ENCODE measurements around the gene C4orf46. TPM values are rescaled to one million over a fixed set of nuclear protein-coding genes. Genes with fewer than 3 reads are reported as not detected.

The C4orf46 gene
- total and polyA plus RNA-seq, 2 of the 4 experiments (the other 2 are of a cell fraction), result 8.1 to 10.0 TPM

- Histone ChIP-seq H3K4me2 (ENCODE audit: low read depth, low read length) (no peak overlapping the region), H2BK15ac (ENCODE audit: low read depth, low read length) (no peak overlapping the region), H3K79me1 (ENCODE audit: low read depth in 1 of 2, low read length in 2 of 2) (no peaks in the 10 kb centered on the region), H2BK20ac (ENCODE audit: low read depth, low read length) (no peak overlapping the region), H3K14ac (replicated peaks; ENCODE audit: low read depth, low read length) (no peak overlapping the region), H3K9me3 (ENCODE audit: control insufficient read depth, insufficient read depth, low read length) (no peaks in the 10 kb centered on the region), H3K4me1 (ENCODE audit: control insufficient read depth, insufficient read depth, low read length) (no peaks in the 10 kb centered on the region), H3K36me3 (ENCODE audit: control insufficient read depth, insufficient read depth, low read length) (no peaks in the 10 kb centered on the region), H2AK9ac (replicated peaks; ENCODE audit: low read depth, low read length, poor library complexity) (no peak overlapping the region), H3K27me3 (ENCODE audit: control insufficient read depth, insufficient read depth, low read length) (no peaks in the 10 kb centered on the region), H3K56ac (ENCODE audit: extremely low read depth, insufficient read depth, low read length) (no peak overlapping the region), H3K4me3 (ENCODE audit: insufficient read depth, low read depth, low read length) (no peak overlapping the region), H2AK5ac (ENCODE audit: low read depth, low read length) (no peak overlapping the region), H2BK5ac (ENCODE audit: low read depth, low read length, poor library complexity, severe bottlenecking) (no peak overlapping the region), H3K18ac (ENCODE audit: low read depth, low read length) (no peak overlapping the region), H4K91ac (ENCODE audit: insufficient read depth, low read depth, low read length) (no peak overlapping the region), H4K20me1 (ENCODE audit: insufficient read depth, low read length) (no peaks in the 10 kb centered on the region), H2BK120ac (ENCODE audit: low read depth, low read length) (no peak overlapping the region), H4K5ac (ENCODE audit: low read depth, low read length) (no peak overlapping the region), H3K9ac (ENCODE audit: low read depth, low read length) (no peak overlapping the region), H2AFZ (replicated peaks; ENCODE audit: low read length, poor library complexity) (no peak overlapping the region), H3K9me1 (ENCODE audit: insufficient read depth, low read length) (no peaks in the 10 kb centered on the region), H3K23ac (ENCODE audit: low read depth, low read length) (no peak overlapping the region), H3K27ac (ENCODE audit: insufficient read depth, low read length) (no peak overlapping the region), H3K4ac (ENCODE audit: low read depth, low read length) (no peak overlapping the region), H4K8ac (ENCODE audit: low read depth in 2 of 2, low read length in 2 of 2) (no peak overlapping the region)
- ATAC-seq (ENCODE audit: low read depth), result no peak
- dilution Hi-C loops (cut with HindIII; ENCODE audit: low sequenced_read_pairs, unreplicated experiment), result no loop called here
- CTCF ChIA-PET, result interaction anchor here (1.4 kb wide), 1 partner anchor 11 kb away, joined by 6 read pairs; no protein-coding TSS in a partner anchor
- in situ Hi-C loops (cut with MboI; ENCODE audit: low sequenced_read_pairs), result no loop called here
- no TSS peak for BruUV-seq (replicated peaks)
- POLR2A ChIA-PET (ENCODE audit: unreplicated experiment), result no interaction called here
- intact Hi-C loops (cut with micrococcal nuclease), result no loop called here
- DNase-seq, result no peak
- TF ChIP-seq MAFK (IDR thresholded peaks at IDR 0.05; ENCODE audit: low read depth, low read length), result no peak
- TF ChIP-seq USF2 (IDR thresholded peaks at IDR 0.05; ENCODE audit: low read depth, low read length), result no peak
- no peak for TF ChIP-seq CTCF (conservative IDR thresholded peaks at IDR 0.05; ENCODE audit: low read depth, low read length)
- TF ChIP-seq NFE2L2 (IDR thresholded peaks at IDR 0.05; ENCODE audit: low read depth, low read length), result no peak
- WGBS, 2 experiments (ENCODE audit: extremely low coverage in 2 of 2, insufficient read length in 1 of 2), result no CpG with 5 or more reads among the region's 1 CpG
Observed at GRCh38 chr4:158656439-158656838, 15.2 kb downstream of the C4orf46 start.
